Peyer's patch (tissue), 4 donors: Measurements from ENCODE around the gene BIRC6.

ENCODE experiments used
- CTCF ChIP-seq, 6 experiments: fragments of 450-650 bp in 4 of 6; fragments of 200-600 bp in 2 of 6; sonication (generic) in 1 of 6; IDR thresholded peaks; one replicate each; pipeline ENCODE4 v1.5.1; 2017 to 2019; ENCODE audit warnings: antibody characterized with exemption in 6 of 6, mild to moderate bottlenecking in 3 of 6, moderate library complexity in 1 of 6
- POLR2A ChIP-seq, 2 donors: fragments of 450-650 bp; IDR thresholded peaks; one replicate each; pipeline ENCODE4 v1.5.1; 2017; ENCODE audit warnings: antibody characterized with exemption in 2 of 2, mild to moderate bottlenecking in 2 of 2, moderate library complexity in 2 of 2

GRCh38 chr2:32376756-32377155 is 19.9 kb downstream of the BIRC6 start:
- TF ChIP-seq POLR2A (IDR thresholded peaks at IDR 0.05), result no peak
- TF ChIP-seq CTCF (IDR thresholded peaks at IDR 0.05), result no peak
